ENCODE measurements around the gene ELAVL2.

ELAVL2 gene

GRCh38 chr9:23662320-23662719 is 163.7 kb downstream of the ELAVL2 start:
- no peak for DNase-seq (ENCODE audit: low read depth in 2 of 2)

GRCh38 chr9:23659346-23660006 is 166.6 kb downstream of the ELAVL2 start:
- DNase-seq (ENCODE audit: low read depth in 2 of 2), result no peak

DNA sequence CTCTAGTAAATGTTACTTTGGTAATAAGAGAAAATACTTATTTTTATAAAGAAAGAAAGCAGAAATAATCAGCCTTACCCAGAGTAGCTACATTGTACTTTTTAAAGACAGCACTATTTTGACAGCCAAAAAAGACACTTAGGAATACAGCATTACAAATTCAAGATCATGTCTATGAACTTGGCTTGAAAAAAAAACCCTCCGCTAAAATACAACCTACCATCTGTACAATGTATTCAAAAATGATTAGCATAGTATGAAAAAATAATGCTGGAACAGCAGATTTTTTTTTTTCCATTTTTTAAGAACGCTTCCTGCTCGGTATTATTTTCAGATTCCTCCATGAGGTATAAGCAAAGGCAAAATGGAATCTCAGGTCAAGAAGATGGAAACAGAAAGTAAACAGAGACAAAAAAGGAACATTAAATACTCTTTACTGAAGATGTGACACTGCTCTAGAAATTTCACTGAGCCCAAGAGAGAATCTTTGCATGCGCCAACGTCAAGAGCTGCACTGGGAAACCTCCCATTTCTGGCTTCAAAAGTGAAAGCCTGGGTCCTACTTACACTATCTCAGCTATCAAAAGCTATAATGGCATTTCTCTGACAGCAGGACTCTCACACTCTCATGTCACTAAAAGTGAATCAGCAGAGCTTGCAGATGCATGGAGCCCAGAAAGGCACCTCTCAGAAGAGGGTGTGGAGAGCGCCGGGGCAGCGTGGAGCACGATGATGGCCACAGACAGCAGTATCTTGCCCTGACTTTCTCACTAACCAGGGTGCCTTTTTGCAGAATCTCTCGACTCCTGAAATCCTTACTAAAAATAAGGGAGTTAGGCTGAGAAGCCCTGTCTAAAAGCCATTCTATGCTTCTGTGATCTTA is 167.4 kb downstream of the ELAVL2 start:
- no peak for DNase-seq (ENCODE audit: low read depth in 2 of 2)

GRCh38 chr9:23651051-23651450 is 175.0 kb downstream of the ELAVL2 start:
- DNase-seq (ENCODE audit: low read depth in 2 of 2), result no peak

GRCh38 chr9:23648651-23649050 is 177.4 kb downstream of the ELAVL2 start:
- no peak for DNase-seq (ENCODE audit: low read depth in 2 of 2)

DNA sequence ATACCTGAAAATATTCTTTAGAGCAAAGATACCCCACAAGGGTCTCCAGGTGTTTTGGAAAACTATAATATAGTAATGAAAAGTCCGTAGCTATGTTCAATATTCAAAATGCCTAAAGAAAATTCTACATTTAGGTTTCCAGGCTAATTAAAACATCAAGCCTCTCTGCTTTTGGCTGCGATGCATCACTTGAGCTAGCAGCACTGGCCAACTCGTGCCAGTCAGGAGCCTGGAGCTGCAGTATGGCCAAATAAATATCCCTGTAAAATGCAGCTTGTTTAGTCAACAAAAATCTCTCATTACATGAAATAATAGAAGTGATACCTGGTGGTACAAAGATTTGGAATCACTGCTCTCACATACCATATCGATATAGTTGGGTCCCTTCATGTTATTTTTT is 181.1 kb downstream of the ELAVL2 start:
- DNase-seq (ENCODE audit: low read depth in 2 of 2), result no peak

- no peak for DNase-seq (ENCODE audit: low read depth in 2 of 2)
Observed at GRCh38 chr9:23644326-23644725, 181.7 kb downstream of the ELAVL2 start.

- no peak for DNase-seq (ENCODE audit: low read depth in 2 of 2)
Observed at GRCh38 chr9:23643656-23644258, 182.3 kb downstream of the ELAVL2 start.

All from stimulated activated CD4-positive, alpha-beta T cell treated with anti-CD3 and anti-CD28 coated beads, Interleukin-12 subunit alpha, Interleukin-12 subunit beta, amount 100 ng/mL, for 24 hours (primary cell).